ENCODE measurements around the gene CNKSR3.

GRCh38 chr6:154502553-154502952 is 7.9 kb downstream of the CNKSR3 start:
- no peak for TF ChIP-seq CTCF (IDR thresholded peaks at IDR 0.05)
- no peak for TF ChIP-seq EZH2phosphoT487 (IDR thresholded peaks at IDR 0.05)
